GM06990 (cell line): Measurements from ENCODE around the gene SLC4A5.

ENCODE experiments used
- DNase-seq: peaks from one replicate; pipeline ENCODE4 v3.0.0-alpha.2; 2011; ENCODE audit not compliant: insufficient read length; ENCODE audit errors: extremely low read depth
- H3K27me3 ChIP-seq: replicated peaks from 2 replicates; pipeline ENCODE4 v1.6.0; 2011; ENCODE audit warnings: low read length; ENCODE audit not compliant: control insufficient read depth, insufficient read depth
- H3K36me3 ChIP-seq: 2 replicates; pipeline ENCODE4 v1.5.1; 2011; ENCODE audit warnings: low read length; ENCODE audit not compliant: control insufficient read depth, insufficient read depth
- H3K4me3 ChIP-seq: replicated peaks from 2 replicates; pipeline ENCODE4 v1.5.1; 2011; ENCODE audit warnings: low read depth, mild to moderate bottlenecking, control low read depth, low read length
- TF ChIP-seq, protein P1 (sequence below): IDR thresholded peaks from 2 replicates; pipeline ENCODE4 v1.5.1; 2011; ENCODE audit warnings: low read length, control low read depth, mild to moderate bottlenecking, inconsistent platforms; ENCODE audit not compliant: insufficient read depth, poor library complexity, severe bottlenecking

The SLC4A5 gene

DNA sequence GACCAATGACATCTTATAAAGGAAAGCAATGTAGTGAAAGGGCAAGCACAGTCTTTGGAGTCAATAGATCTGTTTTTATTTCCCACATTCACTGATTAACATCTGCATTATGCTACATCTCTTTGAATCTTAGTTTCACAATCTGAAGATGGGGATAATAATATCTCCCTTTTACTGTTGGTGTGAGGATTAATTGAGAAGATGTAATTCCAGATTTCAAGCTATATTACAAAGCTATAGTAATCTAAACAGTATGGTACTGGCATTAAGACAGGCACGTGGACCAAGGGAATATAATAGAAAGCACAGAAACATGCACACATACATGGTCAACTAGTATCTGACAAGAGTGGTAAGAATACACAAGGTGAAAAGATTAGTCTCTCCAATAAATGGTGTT lies 45.3 kb downstream of the SLC4A5 start:
- Histone ChIP-seq H3K36me3 (no peaks in the 10 kb centered on the region), H3K4me3 (no peak overlapping the region), H3K27me3 (no peaks in the 10 kb centered on the region)
- TF ChIP-seq, protein P1, sequence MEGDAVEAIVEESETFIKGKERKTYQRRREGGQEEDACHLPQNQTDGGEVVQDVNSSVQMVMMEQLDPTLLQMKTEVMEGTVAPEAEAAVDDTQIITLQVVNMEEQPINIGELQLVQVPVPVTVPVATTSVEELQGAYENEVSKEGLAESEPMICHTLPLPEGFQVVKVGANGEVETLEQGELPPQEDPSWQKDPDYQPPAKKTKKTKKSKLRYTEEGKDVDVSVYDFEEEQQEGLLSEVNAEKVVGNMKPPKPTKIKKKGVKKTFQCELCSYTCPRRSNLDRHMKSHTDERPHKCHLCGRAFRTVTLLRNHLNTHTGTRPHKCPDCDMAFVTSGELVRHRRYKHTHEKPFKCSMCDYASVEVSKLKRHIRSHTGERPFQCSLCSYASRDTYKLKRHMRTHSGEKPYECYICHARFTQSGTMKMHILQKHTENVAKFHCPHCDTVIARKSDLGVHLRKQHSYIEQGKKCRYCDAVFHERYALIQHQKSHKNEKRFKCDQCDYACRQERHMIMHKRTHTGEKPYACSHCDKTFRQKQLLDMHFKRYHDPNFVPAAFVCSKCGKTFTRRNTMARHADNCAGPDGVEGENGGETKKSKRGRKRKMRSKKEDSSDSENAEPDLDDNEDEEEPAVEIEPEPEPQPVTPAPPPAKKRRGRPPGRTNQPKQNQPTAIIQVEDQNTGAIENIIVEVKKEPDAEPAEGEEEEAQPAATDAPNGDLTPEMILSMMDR: no peak
- no peak for DNase-seq

DNA sequence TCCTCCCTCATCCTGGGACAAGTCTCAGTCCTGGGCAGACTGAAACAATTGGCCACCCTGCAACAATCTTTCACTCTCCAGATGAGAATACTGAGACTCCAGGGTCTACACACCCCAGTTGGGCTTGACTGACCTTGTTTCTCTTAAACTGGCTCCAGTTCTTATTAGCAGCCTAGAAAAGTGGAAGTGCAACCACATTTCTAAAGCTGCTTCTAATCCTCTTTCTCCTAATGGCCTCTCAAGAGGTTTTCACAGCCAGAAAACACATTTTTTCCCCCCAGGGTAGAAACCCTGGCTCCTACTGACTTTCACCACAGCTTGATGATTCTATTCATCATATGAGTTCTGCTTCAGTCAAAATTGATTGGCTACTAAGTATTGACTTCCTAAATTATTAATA lies 45.8 kb downstream of the SLC4A5 start:
- Histone ChIP-seq H3K4me3 (no peak overlapping the region), H3K36me3 (no peaks in the 10 kb centered on the region), H3K27me3 (no peaks in the 10 kb centered on the region)
- peak; percentile 24 for DNase-seq
- TF ChIP-seq, protein P1: no peak

DNA sequence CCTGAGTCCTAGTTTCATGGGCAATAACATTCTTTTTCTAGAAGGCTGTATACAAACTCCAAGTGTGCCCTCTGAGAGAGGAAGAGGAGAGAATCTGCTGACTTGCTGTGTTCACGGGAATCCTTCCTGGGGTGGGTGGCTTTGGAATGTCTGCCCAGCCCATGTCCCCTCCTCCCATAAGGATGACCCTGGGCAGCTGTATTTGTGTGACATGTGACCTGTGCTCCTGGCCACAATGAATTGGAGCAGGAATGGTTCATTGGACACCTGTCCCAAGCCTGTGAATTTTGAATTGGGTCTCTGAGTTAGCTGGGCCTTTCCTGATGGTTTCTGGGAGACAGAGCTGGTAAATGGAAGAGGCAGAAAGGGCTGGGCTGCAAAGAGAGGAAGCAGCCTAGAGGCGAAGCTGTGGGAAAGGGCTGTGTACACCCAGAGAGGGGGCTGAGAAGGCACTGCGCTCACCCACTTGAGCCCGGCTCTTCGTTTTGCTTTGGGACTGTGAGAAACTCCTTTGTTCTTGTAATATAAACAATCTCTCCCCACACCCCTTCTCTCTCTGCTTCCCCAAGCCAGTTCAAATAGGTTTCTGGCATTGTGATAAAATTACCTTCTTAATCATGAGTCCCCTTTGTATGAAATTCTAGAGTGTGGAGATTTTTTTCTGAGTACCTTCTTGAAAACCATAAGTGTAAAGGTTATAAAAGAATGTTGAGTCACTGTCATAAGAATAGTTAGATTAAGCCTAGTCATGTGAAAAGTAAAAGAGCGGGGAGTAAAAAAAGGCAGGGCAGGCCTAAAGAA lies 49.8 kb downstream of the SLC4A5 start:
- no peak for DNase-seq
- no peaks in the 10 kb centered on the region for H3K27me3 ChIP-seq
- no peak overlapping the region for H3K4me3 ChIP-seq
- no peaks in the 10 kb centered on the region for H3K36me3 ChIP-seq
- TF ChIP-seq, protein P1: no peak

DNA sequence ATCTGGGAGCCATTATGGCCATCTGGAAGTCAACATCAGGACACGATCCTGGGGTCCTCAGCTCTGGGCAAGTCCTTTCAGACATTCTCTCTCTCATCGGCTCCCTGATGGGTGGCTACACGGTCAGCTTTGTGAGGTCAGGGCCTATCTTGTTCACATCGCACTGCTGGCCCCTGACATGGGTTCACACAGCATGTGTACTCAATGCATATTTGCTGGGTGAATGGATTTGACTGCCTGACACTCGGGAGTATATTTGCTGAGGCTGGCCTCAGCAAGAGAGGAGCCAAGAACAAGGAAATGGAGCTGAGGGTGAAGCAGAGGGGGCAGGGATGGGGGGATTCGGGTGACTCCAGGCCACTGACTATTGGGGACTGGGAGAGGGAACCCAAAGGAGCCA lies 50.5 kb downstream of the SLC4A5 start:
- DNase-seq: no peak
- Histone ChIP-seq H3K36me3 (no peaks in the 10 kb centered on the region), H3K4me3 (no peak overlapping the region), H3K27me3 (no peaks in the 10 kb centered on the region)
- TF ChIP-seq, protein P1: no peak

DNA sequence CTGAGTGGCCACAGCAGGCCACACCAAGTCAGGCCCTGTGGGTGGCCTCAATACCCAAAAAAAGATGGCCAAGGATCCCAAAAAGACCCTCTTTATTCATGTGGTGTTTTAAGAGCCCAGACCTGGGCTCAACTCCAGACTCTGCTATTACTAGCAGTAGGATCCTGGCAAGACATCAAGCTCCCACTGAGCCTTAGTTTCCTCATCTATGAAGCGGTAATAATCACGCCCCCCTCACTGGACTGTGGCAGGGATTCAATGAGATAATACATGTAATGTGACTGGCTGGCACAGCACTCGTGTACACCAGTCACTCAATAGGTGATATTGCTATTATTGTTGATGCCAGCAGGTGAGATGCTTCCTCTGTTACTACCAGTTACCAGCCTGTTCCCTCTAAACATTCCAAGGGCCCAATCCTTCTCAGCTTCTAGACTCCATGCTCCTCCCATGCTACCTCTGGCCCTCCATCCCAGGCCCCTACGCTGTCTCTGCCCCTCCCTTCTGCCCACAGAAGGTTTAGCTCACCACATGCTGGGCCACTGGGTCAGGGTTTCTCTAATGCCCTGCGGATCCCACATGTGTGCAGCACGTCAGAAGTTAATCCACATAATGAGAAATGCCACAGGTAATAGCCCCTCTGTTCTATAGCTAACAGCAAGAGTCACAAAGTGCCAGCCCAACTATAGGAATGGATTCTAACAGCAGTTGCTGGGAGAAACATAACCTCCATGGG lies 51.2 kb downstream of the SLC4A5 start:
- TF ChIP-seq, protein P1: no peak
- no peak for DNase-seq
- Histone ChIP-seq H3K36me3 (no peaks in the 10 kb centered on the region), H3K27me3 (no peaks in the 10 kb centered on the region), H3K4me3 (no peak overlapping the region)
